ENCODE results near the gene ZNF394. TPM values are rescaled to one million over a fixed set of nuclear protein-coding genes. Genes with fewer than 3 reads are reported as not detected.
"Not testable (repeated sequence)": the region's sequence is repeated elsewhere in the genome, so short reads cannot be mapped to it uniquely, and the experiment has no call there.

The ZNF394 gene
- 20.0 TPM for total RNA-seq (2021; ENCODE audit: unreplicated experiment)
- 14.4 TPM for polyA plus RNA-seq (2012; ENCODE audit: insufficient read length)
- percentile 82 among the genes with signal in this experiment for Bru-seq, nascent RNA
- BruChase-seq, experiment 1, labeled RNA remaining after a 2-hour chase = percentile 86 among the genes with signal in this experiment
- BruChase-seq, experiment 2, labeled RNA remaining after a 6-hour chase = percentile 78 among the genes with signal in this experiment
- long read RNA-seq, transcript ZNF394-201 (3 exons, 2,179 nt) = major isoform, 13 of 23 reads
- long read RNA-seq, partial matches to known transcripts = 3 of 23 reads
- long read RNA-seq, other reads (novel, unspliced or antisense) = 0 of 23 reads

DNA sequence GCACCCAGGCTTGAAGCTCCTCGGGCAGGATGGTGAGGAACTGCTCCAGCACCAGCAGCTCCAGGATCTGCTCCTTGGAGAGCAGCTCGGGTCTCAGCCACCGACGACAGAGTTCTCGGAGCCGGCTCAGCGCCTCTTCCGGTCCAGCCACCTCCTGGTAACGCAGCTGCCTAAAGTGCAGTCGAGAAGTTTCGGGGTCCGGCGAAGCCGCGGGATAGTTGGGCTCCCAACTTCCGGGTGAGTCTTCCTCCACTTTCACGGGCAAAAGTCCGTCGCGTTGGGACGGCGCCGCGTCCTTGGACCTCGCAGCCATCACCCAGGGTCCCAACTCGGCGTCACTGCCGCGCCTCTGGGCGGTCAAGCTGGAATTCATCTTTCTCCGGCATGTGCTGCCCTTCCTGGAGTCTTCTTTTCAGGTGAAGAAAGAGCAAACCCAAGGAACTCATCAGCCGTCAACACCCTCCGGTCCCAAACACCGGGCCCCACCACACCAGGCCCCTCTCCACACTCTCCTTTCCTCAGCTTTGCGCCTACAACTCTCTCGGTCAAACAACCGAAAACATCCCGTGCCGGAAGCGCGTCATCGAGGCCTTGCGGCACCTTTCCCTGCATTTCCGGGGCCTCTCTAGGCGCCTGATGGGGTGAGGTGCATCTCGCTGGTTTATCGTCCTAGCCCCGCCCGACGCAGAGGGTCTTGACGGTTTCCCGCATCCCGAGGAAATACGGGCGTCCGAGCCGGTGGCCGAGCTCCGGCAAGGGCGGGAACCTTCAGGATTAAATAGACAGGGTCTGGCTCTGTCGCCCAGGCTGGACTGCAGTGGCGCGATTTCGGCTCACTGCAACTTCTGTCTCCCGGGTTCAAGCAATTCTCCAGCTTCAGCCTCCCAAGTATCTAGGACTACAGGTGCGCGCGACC lies at the start of gene ZNF394:
Gene ZNF394 (minus strand): TSS at position 561 of the 916 bp plus-strand sequence. CDS start 188 bp downstream, at position 373.
- Histone ChIP-seq H3K4me1 (ENCODE audit: control insufficient read depth, insufficient read depth, low read length) (peaks cover 5% of the 10 kb centered on the region), H3K9me3 (ENCODE audit: control insufficient read depth, insufficient read depth, low read depth, low read length) (peaks cover 4% of the 10 kb centered on the region; the same call in 1 of the 2 replicates), H3K4me3 (ENCODE audit: low read depth in 2 of 2, low read length in 2 of 2) (peak within 1 kb of the TSS; percentile 98 to 100), H3K36me3 (ENCODE audit: control insufficient read depth, insufficient read depth, low read length) (no peaks in the 10 kb centered on the region; the same call in none of the 2 replicates), H3K27ac (ENCODE audit: low read length) (peak within 1 kb of the TSS; percentile 90), H3K27me3 (ENCODE audit: control insufficient read depth, insufficient read depth, low read length) (no peaks in the 10 kb centered on the region)
- intact Hi-C loops (cut with micrococcal nuclease; ENCODE audit: unreplicated experiment) (loop anchor here (10.0 kb wide), 1 partner anchor 55 kb away; the partner anchor contains the start of genes FAM200A and ZNF655), in situ Hi-C loops (cut with HindIII; ENCODE audit: low pct_unique_long_range_greater_than_20kb, low sequenced_read_pairs) (no loop called here)
- DNase-seq (ENCODE audit: low read depth, low spot score) (peak; percentile 87), ATAC-seq (peak; percentile 75)
- BruUV-seq (replicated peaks) = TSS peak; percentile 97
- ChIA-PET POLR2A (interaction anchor here (0.6 kb wide), 1 partner anchor 39 kb away, joined by 4 read pairs; no protein-coding TSS in a partner anchor), CTCF (interaction anchor here (0.6 kb wide), 2 partner anchors 23 to 24 kb away, joined by 4 to 6 read pairs; no protein-coding TSS in a partner anchor)
- TF ChIP-seq, protein P1, sequence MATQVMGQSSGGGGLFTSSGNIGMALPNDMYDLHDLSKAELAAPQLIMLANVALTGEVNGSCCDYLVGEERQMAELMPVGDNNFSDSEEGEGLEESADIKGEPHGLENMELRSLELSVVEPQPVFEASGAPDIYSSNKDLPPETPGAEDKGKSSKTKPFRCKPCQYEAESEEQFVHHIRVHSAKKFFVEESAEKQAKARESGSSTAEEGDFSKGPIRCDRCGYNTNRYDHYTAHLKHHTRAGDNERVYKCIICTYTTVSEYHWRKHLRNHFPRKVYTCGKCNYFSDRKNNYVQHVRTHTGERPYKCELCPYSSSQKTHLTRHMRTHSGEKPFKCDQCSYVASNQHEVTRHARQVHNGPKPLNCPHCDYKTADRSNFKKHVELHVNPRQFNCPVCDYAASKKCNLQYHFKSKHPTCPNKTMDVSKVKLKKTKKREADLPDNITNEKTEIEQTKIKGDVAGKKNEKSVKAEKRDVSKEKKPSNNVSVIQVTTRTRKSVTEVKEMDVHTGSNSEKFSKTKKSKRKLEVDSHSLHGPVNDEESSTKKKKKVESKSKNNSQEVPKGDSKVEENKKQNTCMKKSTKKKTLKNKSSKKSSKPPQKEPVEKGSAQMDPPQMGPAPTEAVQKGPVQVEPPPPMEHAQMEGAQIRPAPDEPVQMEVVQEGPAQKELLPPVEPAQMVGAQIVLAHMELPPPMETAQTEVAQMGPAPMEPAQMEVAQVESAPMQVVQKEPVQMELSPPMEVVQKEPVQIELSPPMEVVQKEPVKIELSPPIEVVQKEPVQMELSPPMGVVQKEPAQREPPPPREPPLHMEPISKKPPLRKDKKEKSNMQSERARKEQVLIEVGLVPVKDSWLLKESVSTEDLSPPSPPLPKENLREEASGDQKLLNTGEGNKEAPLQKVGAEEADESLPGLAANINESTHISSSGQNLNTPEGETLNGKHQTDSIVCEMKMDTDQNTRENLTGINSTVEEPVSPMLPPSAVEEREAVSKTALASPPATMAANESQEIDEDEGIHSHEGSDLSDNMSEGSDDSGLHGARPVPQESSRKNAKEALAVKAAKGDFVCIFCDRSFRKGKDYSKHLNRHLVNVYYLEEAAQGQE (IDR thresholded peaks at IDR 0.05; ENCODE audit: insufficient read depth in 1 of 2, low read depth in 2 of 2, low read length in 1 of 2) = no peak
- TF ChIP-seq SIN3A (IDR thresholded peaks at IDR 0.05; ENCODE audit: borderline replicate concordance, insufficient read depth, low read depth, low read length) (peak; percentile 85), TCF7L2 (IDR thresholded peaks at IDR 0.05; ENCODE audit: low read depth, low read length) (peak; percentile 34; the same call in 1 of the 2 replicates), POLR2AphosphoS5 (IDR thresholded peaks at IDR 0.05; ENCODE audit: low read depth, low read length) (peak; percentile 78)

DNA sequence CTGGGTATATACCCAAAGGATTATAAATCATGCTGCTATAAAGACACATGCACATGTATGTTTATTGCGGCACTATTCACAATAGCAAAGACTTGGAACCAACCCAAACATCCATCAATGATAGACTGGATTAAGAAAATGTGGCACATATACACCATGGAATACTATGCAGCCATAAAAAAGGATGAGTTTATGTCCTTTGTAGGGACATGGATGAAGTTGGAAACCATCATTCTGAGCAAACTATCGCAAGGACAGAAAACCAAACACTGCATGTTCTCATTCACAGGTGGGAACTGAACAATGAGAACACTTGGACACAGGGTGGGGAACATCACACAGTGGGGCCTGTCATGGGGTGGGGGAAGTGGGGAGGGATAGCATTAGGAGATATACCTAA lies 49.5 kb upstream of the ZNF394 start:
- POLR2A ChIA-PET; H3K36me3 ChIP-seq (ENCODE audit: control insufficient read depth, insufficient read depth, low read length); DNase-seq (ENCODE audit: low read depth, low spot score); H3K27ac ChIP-seq (ENCODE audit: low read length); H3K4me3 ChIP-seq (ENCODE audit: low read depth in 2 of 2, low read length in 2 of 2); H3K4me1 ChIP-seq (ENCODE audit: control insufficient read depth, insufficient read depth, low read length); intact Hi-C loops (cut with micrococcal nuclease; ENCODE audit: unreplicated experiment); in situ Hi-C loops (cut with HindIII; ENCODE audit: low pct_unique_long_range_greater_than_20kb, low sequenced_read_pairs); ATAC-seq; BruUV-seq (replicated peaks); CTCF ChIA-PET; H3K27me3 ChIP-seq (ENCODE audit: control insufficient read depth, insufficient read depth, low read length): not testable (repeated sequence)
- H3K9me3 ChIP-seq (ENCODE audit: control insufficient read depth, insufficient read depth, low read depth, low read length) = peaks cover 16% of the 10 kb centered on the region; the same call in 1 of the 2 replicates

DNA sequence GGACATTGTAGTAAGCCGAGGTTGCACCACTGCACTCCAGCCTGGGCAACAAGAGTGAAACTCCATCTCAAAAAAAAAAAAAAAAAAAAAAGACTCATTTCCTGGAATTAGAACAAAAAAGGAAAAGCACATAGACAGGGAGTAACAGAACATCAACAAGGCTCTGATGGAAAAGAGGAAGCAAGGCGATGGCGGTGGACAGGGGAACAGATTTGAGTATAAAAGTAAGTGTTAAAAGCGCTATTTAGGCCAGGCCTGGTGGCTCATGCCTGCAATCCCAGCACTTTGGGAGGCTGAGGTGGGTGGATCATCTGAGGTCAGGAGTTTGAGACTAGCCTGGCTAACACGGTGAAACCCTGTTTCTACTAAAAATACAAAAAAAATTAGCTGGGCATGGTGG lies 45.2 kb upstream of the ZNF394 start:
- H3K4me1 ChIP-seq (ENCODE audit: control insufficient read depth, insufficient read depth, low read length); BruUV-seq (replicated peaks); DNase-seq (ENCODE audit: low read depth, low spot score); H3K27me3 ChIP-seq (ENCODE audit: control insufficient read depth, insufficient read depth, low read length); H3K4me3 ChIP-seq (ENCODE audit: low read depth in 2 of 2, low read length in 2 of 2); CTCF ChIA-PET; in situ Hi-C loops (cut with HindIII; ENCODE audit: low pct_unique_long_range_greater_than_20kb, low sequenced_read_pairs); H3K27ac ChIP-seq (ENCODE audit: low read length); POLR2A ChIA-PET; ATAC-seq; intact Hi-C loops (cut with micrococcal nuclease; ENCODE audit: unreplicated experiment); H3K36me3 ChIP-seq (ENCODE audit: control insufficient read depth, insufficient read depth, low read length): not testable (repeated sequence)
- H3K9me3 ChIP-seq (ENCODE audit: control insufficient read depth, insufficient read depth, low read depth, low read length) = peaks cover 21% of the 10 kb centered on the region; the same call in 1 of the 2 replicates

All from Panc1 (cell line).